Cerebellar cortex (tissue), 1 donor: ENCODE results near the gene ARL14EP.

Experiments
- DNase-seq: peaks from one replicate; pipeline ENCODE4 v3.0.0-alpha.2; 2015; ENCODE audit warnings: low spot score

ARL14EP gene

DNA sequence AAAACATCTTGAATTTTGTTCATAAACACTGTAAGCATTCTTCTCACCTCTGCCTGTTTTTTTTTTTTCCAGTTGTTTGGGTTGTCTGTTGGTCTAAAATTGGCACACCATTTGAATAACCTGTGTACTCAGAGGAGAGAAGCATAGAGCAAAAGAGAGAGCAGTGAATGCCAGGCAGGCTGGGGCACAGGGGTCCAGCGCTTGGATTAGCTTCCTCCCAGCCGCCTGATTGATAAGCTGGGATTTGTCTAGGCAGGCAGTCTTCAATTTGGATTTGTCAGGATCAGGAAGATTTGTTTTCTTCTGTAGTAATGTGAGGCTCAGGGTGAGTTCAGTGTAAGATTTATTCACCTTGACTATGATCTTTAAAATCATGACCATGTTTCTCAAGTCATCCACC, 59.0 kb downstream of the ARL14EP start:
- DNase-seq, result no peak
